ENCODE measurements around the gene EIF3L. TPM values are rescaled to one million over a fixed set of nuclear protein-coding genes. Genes with fewer than 3 reads are reported as not detected.
"Not testable (repeated sequence)": the region's sequence is repeated elsewhere in the genome, so short reads cannot be mapped to it uniquely, and the experiment has no call there.

The EIF3L gene
- total RNA-seq = 725 and 748 TPM in 2 replicates
- long read RNA-seq, transcript EIF3L-213 (6 exons, 1,294 nt) = minor isoform, 8 of 1,720 reads
- long read RNA-seq, transcript EIF3L-203 (13 exons, 3,220 nt) = major isoform, 1,549 of 1,720 reads
- long read RNA-seq, partial matches to known transcripts = 85 of 1,720 reads
- long read RNA-seq, other reads (novel, unspliced or antisense) = 71 of 1,720 reads

DNA sequence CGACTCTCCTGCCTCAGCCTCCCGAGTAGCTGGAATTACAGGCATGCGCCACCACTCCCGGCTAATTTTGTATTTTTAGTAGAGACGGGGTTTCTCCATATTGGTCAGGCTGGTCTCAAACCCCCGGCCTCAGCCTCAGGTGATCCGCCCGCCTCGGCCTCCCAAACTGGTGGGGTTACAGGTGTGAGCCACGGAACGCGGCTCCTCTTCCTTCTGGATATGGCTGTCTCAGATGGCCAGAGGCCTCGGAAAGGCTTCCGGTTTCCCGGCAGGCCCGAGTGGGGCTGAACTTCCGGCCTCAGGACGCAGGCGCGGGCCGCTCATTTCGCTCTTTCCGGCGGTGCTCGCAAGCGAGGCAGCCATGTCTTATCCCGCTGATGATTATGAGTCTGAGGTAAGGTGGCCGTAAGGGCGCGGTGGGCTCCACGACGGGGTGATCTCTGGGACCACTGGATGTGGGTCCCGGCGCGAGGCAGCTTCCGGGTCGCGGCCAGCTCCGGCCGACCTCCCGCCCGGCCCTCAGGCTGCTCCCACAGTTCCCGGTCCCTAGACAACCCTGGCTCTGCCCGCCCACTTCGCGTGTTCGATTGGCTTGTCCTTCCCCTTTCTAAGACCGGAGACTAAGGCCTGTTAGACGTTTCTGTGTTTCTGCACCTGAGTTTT lies at the start of gene EIF3L:
Gene EIF3L (plus strand): TSS at position 331 of the 663 bp plus-strand sequence. CDS start 31 bp downstream, at position 362.
- no peaks in the 10 kb centered on the region for H3K27me3 Mint-ChIP-seq (ENCODE audit: low read depth)
- peaks cover 32% of the 10 kb centered on the region for H3K4me1 Mint-ChIP-seq
- H3K27ac Mint-ChIP-seq (ENCODE audit: unreplicated experiment) = peak within 1 kb of the TSS; percentile 93
- H3K4me3 Mint-ChIP-seq = peak within 1 kb of the TSS; percentile 94
- peaks cover 14% of the 10 kb centered on the region for H3K36me3 Mint-ChIP-seq (ENCODE audit: low read depth)
- no peaks in the 10 kb centered on the region for H3K9me3 Mint-ChIP-seq
- DNase-seq (ENCODE audit: low read depth, low spot score) = peak; percentile 82
- TF ChIP-seq, protein P1, sequence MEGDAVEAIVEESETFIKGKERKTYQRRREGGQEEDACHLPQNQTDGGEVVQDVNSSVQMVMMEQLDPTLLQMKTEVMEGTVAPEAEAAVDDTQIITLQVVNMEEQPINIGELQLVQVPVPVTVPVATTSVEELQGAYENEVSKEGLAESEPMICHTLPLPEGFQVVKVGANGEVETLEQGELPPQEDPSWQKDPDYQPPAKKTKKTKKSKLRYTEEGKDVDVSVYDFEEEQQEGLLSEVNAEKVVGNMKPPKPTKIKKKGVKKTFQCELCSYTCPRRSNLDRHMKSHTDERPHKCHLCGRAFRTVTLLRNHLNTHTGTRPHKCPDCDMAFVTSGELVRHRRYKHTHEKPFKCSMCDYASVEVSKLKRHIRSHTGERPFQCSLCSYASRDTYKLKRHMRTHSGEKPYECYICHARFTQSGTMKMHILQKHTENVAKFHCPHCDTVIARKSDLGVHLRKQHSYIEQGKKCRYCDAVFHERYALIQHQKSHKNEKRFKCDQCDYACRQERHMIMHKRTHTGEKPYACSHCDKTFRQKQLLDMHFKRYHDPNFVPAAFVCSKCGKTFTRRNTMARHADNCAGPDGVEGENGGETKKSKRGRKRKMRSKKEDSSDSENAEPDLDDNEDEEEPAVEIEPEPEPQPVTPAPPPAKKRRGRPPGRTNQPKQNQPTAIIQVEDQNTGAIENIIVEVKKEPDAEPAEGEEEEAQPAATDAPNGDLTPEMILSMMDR (conservative IDR thresholded peaks at IDR 0.05) = no peak

DNA sequence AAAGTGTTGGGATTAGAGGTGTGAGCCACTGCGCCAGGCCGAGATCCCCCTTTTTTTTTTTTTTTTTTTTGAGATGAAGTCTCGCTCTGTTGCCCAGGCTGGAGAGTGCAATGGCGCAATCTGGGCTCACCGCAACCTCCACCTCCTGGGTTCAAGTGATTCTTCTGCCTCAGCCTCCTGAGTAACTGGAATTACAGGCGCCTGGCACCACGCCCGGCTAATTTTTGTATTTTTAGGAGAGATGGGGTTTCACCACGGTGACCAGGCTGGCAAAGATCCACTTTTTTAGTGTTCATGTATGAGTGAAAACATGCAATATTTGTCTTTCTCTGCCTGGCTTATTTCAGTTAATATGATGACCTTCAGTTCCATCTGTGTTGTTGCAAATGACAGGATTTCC lies 49.2 kb upstream of the EIF3L start:
- H3K9me3 Mint-ChIP-seq; H3K36me3 Mint-ChIP-seq (ENCODE audit: low read depth); H3K27ac Mint-ChIP-seq (ENCODE audit: unreplicated experiment); H3K27me3 Mint-ChIP-seq (ENCODE audit: low read depth); DNase-seq (ENCODE audit: low read depth, low spot score): not testable (repeated sequence)
- Mint-ChIP-seq H3K4me3 (peak overlapping the region; percentile 61), H3K4me1 (peaks cover 22% of the 10 kb centered on the region)

DNA sequence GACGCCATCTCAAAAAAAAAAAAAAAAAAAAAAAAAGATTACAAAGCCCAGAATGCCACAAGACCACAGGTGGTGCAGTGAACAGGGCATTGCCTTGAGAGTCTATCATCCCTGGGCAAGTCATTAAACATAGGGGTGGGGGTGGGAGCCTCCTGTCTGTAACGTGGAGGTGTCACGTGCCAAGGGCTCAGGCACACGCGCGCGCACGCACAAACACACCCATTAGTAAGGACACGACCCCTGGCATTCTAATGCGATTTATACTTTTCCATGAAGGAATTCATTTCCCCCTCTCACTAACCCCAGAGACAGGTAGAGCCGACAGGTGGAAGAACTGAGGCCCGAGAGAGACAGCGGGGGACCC lies 47.3 kb upstream of the EIF3L start:
- Mint-ChIP-seq H3K27ac (ENCODE audit: unreplicated experiment) (peak overlapping the region; percentile 32), H3K27me3 (ENCODE audit: low read depth) (peaks cover 11% of the 10 kb centered on the region), H3K4me1 (peaks cover 39% of the 10 kb centered on the region), H3K4me3 (peak overlapping the region; percentile 88), H3K36me3 (ENCODE audit: low read depth) (no peaks in the 10 kb centered on the region), H3K9me3 (no peaks in the 10 kb centered on the region)
- TF ChIP-seq, protein P1 (conservative IDR thresholded peaks at IDR 0.05) = peak; percentile 27
- no peak for DNase-seq (ENCODE audit: low read depth, low spot score)

DNA sequence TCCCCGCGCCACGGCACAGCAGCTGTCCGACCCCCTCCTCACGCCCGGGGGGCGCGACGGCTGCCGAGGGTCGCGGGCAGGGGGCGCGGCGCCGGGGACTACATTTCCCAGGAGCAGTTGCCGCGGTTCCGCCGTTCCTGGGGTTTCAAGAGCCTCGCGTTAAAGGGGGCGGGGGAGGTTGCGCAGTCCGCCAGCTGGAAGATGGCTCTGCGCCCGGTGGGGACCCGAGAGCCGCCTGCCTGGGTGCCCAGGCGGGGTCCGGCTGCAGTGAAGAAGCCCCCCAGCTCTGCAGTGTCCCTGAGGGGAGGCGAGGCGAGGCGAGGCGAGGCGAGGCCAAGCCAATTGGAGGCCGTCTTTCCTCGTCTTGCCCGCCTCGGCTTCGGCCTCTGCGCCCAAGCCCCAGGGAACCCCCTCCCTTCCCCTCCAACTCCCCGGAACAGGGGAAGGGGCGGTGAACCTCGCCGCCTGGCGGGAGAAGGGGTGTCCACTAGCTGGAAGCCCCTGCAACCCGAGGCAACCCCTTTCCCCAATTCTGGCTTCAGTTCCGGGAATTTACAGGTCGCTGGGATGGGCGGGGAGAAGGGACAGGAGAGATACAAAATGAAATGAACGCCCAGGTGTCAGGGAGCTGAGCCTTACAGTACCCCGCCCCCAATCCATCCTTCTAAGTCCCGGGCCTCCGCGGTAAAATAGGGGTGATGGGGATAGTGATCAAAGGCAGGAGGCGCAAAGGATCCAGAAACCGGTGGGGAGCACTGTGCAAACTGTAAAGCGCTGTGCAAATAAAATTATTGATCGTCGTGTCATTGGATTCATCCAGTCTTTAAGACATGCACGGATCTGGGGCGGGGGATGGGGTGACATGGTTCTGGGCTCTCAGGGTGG lies 46.7 kb upstream of the EIF3L start:
- peak overlapping the region; percentile 81 for H3K27ac Mint-ChIP-seq (ENCODE audit: unreplicated experiment)
- peak; percentile 66 for DNase-seq (ENCODE audit: low read depth, low spot score)

DNA sequence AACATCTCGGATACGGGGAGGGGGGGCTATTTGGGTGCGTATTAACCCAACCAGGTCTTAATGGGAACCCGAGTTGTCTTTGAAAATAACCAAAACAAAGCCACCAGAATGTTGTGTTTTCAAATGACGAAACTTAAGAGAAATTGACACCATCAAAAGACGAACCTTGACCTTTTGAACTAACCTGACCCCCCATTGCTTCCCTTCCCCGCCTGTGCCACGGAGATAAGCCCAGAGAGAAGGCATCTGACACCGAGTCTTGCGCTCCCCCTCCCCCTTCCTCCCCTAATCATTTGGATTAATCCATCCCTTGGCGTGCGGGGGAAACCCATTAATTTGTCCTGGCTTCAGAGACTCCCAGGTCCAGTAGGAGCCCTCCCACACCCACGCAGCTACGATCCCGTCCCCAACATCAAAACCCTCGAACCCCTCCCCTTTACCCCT lies 46.0 kb upstream of the EIF3L start:
- DNase-seq (ENCODE audit: low read depth, low spot score) = no peak
- H3K9me3 Mint-ChIP-seq = no peaks in the 10 kb centered on the region
- peak overlapping the region; percentile 88 for H3K4me3 Mint-ChIP-seq
- TF ChIP-seq, protein P1 (conservative IDR thresholded peaks at IDR 0.05) = no peak
- peaks cover 48% of the 10 kb centered on the region for H3K4me1 Mint-ChIP-seq
- H3K27me3 Mint-ChIP-seq (ENCODE audit: low read depth) = peaks cover 11% of the 10 kb centered on the region
- H3K36me3 Mint-ChIP-seq (ENCODE audit: low read depth) = no peaks in the 10 kb centered on the region
- peak overlapping the region; percentile 97 for H3K27ac Mint-ChIP-seq (ENCODE audit: unreplicated experiment)

More for the DNA sequence above, 46.7 kb upstream of the EIF3L start:
- H3K27me3 Mint-ChIP-seq (ENCODE audit: low read depth) = peaks cover 11% of the 10 kb centered on the region
- TF ChIP-seq, protein P1 (conservative IDR thresholded peaks at IDR 0.05) = no peak
- H3K4me3 Mint-ChIP-seq = peak overlapping the region; percentile 88
- H3K4me1 Mint-ChIP-seq = peaks cover 46% of the 10 kb centered on the region
- no peaks in the 10 kb centered on the region for H3K36me3 Mint-ChIP-seq (ENCODE audit: low read depth)
- H3K9me3 Mint-ChIP-seq = no peaks in the 10 kb centered on the region

Measured in neural crest cell (in vitro differentiated cells).